Cardiac muscle cell (in vitro differentiated cells and primary cell): Measurements from ENCODE around the gene C20orf173. TPM values are rescaled to one million over a fixed set of nuclear protein-coding genes. Genes with fewer than 3 reads are reported as not detected.

ENCODE experiments used
- DNase-seq, 2 donors: peaks; one replicate each; pipeline versions ENCODE4 v3.0.0 to v3.0.0-alpha.2; 2010 to 2017; ENCODE audit warnings: low read depth in 1 of 2, low spot score in 1 of 2
- H3K27ac ChIP-seq: fragments of 200-600 bp; sonication (generic); 2 replicates; pipeline ENCODE4 v1.5.1; 2016
- H3K27me3 ChIP-seq: fragments of 200-600 bp; sonication (generic); 2 replicates; pipeline ENCODE4 v1.6.0; 2016; ENCODE audit warnings: control low read depth
- H3K36me3 ChIP-seq: fragments of 200-600 bp; sonication (generic); 2 replicates; pipeline ENCODE4 v1.5.1; 2016; ENCODE audit warnings: control low read depth
- H3K4me1 ChIP-seq: fragments of 200-600 bp; sonication (generic); 2 replicates; pipeline ENCODE4 v1.8.1; 2017; ENCODE audit warnings: low read depth, mild to moderate bottlenecking, mixed run types
- H3K4me3 ChIP-seq: fragments of 200-600 bp; sonication (generic); 2 replicates; pipeline ENCODE4 v1.5.1; 2016; ENCODE audit warnings: mild to moderate bottlenecking
- H3K9me3 ChIP-seq: fragments of 200-600 bp; sonication (generic); 2 replicates; pipeline ENCODE4 v1.5.1; 2017; ENCODE audit warnings: low read depth, mild to moderate bottlenecking, control low read depth
- CTCF ChIP-seq: IDR thresholded peaks from 2 replicates; pipeline ENCODE4 v1.5.1; 2012; ENCODE audit warnings: low read depth, mild to moderate bottlenecking, low read length
- polyA plus RNA-seq: library from polyadenylated mRNA; unstranded; fragments of >200 nt; fragmentation: Nextera tagmentation; extraction: Ambion mirVana; gene quantifications from 2 replicates; pipeline ENCODE4 v1.2.1, GENCODE V29; 2016
- total RNA-seq: library from RNA; depleted of rRNA; stranded (reverse); fragments of >200 nt; gene quantifications from 2 replicates; pipeline ENCODE4 v1.2.3, GENCODE V29; 2016

C20orf173 gene
- not detected in 2 replicates for total RNA-seq
- not detected in 2 replicates for polyA plus RNA-seq

GRCh38 chr20:35529552-35529951 is at the start of gene C20orf173:
Gene C20orf173 (minus strand): TSS chr20:35529652. CDS start chr20:35529373, 279 bp downstream.
- no peaks in the 10 kb centered on the region for H3K9me3 ChIP-seq
- H3K36me3 ChIP-seq: no peaks in the 10 kb centered on the region
- no peaks in the 10 kb centered on the region for H3K27me3 ChIP-seq
- no peaks in the 10 kb centered on the region for H3K4me1 ChIP-seq
- DNase-seq: no peak
- H3K4me3 ChIP-seq: no peak within 1 kb of the TSS
- no peak within 1 kb of the TSS for H3K27ac ChIP-seq
- TF ChIP-seq CTCF: no peak

GRCh38 chr20:35579196-35579595 is 49.7 kb upstream of the C20orf173 start:
- no peak for TF ChIP-seq CTCF
- Histone ChIP-seq H3K4me3 (no peak overlapping the region), H3K27ac (no peak overlapping the region), H3K9me3 (no peaks in the 10 kb centered on the region), H3K4me1 (no peaks in the 10 kb centered on the region), H3K36me3 (no peaks in the 10 kb centered on the region), H3K27me3 (no peaks in the 10 kb centered on the region)
- no peak for DNase-seq

GRCh38 chr20:35578469-35578868 is 49.0 kb upstream of the C20orf173 start:
- DNase-seq: no peak

GRCh38 chr20:35576816-35577215 is 47.4 kb upstream of the C20orf173 start:
- no peak for TF ChIP-seq CTCF
- H3K4me1 ChIP-seq: no peaks in the 10 kb centered on the region
- H3K27ac ChIP-seq: no peak overlapping the region

More at GRCh38 chr20:35578469-35578868, 49.0 kb upstream of the C20orf173 start:
- no peaks in the 10 kb centered on the region for H3K9me3 ChIP-seq
- H3K27ac ChIP-seq: no peak overlapping the region
- no peaks in the 10 kb centered on the region for H3K4me1 ChIP-seq
- no peaks in the 10 kb centered on the region for H3K36me3 ChIP-seq
- TF ChIP-seq CTCF: no peak
- H3K27me3 ChIP-seq: no peaks in the 10 kb centered on the region
- no peak overlapping the region for H3K4me3 ChIP-seq

GRCh38 chr20:35575958-35576357 is 46.5 kb upstream of the C20orf173 start:
- no peak overlapping the region for H3K4me3 ChIP-seq
- no peak for DNase-seq
- H3K27me3 ChIP-seq: no peaks in the 10 kb centered on the region
- H3K27ac ChIP-seq: no peak overlapping the region
- no peaks in the 10 kb centered on the region for H3K4me1 ChIP-seq
- TF ChIP-seq CTCF: no peak
- no peaks in the 10 kb centered on the region for H3K36me3 ChIP-seq
- no peaks in the 10 kb centered on the region for H3K9me3 ChIP-seq

More at GRCh38 chr20:35576816-35577215, 47.4 kb upstream of the C20orf173 start:
- Histone ChIP-seq H3K27me3 (no peaks in the 10 kb centered on the region), H3K9me3 (no peaks in the 10 kb centered on the region), H3K4me3 (no peak overlapping the region), H3K36me3 (no peaks in the 10 kb centered on the region)
- DNase-seq: no peak

GRCh38 chr20:35572838-35573237 is 43.4 kb upstream of the C20orf173 start:
- no peaks in the 10 kb centered on the region for H3K4me1 ChIP-seq
- no peak for DNase-seq
- H3K27me3 ChIP-seq: no peaks in the 10 kb centered on the region
- no peaks in the 10 kb centered on the region for H3K9me3 ChIP-seq
- H3K27ac ChIP-seq: no peak overlapping the region
- no peaks in the 10 kb centered on the region for H3K36me3 ChIP-seq
- no peak for TF ChIP-seq CTCF
- no peak overlapping the region for H3K4me3 ChIP-seq
